T follicular helper cell (primary cell): ENCODE measurements around the gene TMEM128.
"Not testable (repeated sequence)": the region's sequence is repeated elsewhere in the genome, so short reads cannot be mapped to it uniquely, and the experiment has no call there.

Experiments
- DNase-seq: peaks from one replicate; pipeline ENCODE4 v3.0.0-alpha.2; 2020; ENCODE audit warnings: low read depth

Gene TMEM128

GRCh38 chr4:4195354-4195753 lies 52.7 kb downstream of the TMEM128 start:
- no peak for DNase-seq

- DNase-seq, result not testable (repeated sequence)
Measured at GRCh38 chr4:4188557-4188956, 59.5 kb downstream of the TMEM128 start.
